Lung microvascular endothelial cell (primary cell): ENCODE results near the gene ZBBX. TPM values are rescaled to one million over a fixed set of nuclear protein-coding genes. Genes with fewer than 3 reads are reported as not detected.
A peak's percentile ranks its signal among the peaks of the same experiment; 100 is the strongest.
"Not testable (repeated sequence)": the region's sequence is repeated elsewhere in the genome, so short reads cannot be mapped to it uniquely, and the experiment has no call there.

ENCODE experiments used
- DNase-seq, 2 donors: peaks; one replicate each; pipeline versions ENCODE4 v3.0.0 to v3.0.0-alpha.2; 2010; ENCODE audit warnings: low read depth in 2 of 2
- total RNA-seq: library from RNA; depleted of rRNA; stranded (reverse); fragments of >200 nt; gene quantifications from 2 replicates; pipeline ENCODE4 v1.2.1, GENCODE V29; 2014

The ZBBX gene, protein sequence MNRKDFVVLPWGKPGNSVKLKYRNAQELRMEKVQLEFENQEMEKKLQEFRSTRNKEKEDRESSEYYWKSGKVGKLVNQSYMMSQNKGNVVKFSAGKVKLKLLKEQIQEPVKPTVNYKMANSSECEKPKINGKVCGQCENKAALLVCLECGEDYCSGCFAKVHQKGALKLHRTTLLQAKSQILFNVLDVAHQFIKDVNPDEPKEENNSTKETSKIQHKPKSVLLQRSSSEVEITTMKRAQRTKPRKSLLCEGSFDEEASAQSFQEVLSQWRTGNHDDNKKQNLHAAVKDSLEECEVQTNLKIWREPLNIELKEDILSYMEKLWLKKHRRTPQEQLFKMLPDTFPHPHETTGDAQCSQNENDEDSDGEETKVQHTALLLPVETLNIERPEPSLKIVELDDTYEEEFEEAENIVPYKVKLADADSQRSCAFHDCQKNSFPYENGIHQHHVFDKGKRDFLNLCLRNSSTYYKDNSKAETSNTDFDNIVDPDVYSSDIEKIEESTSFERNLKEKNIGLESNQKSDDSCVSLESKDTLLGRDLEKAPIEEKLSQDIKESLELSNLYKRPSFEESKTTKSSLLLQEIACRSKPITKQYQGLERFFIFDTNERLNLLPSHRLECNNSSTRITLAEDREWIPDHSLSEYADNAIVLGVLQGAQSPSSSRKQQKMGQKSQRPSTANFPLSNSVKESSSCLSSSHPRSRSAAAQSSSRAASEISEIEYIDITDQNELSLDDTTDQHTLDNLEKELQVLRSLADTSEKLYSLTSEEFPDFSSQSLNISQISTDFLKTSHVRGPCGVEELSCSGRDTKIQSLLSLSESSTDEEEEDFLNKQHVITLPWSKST
- total RNA-seq = not detected in 2 replicates

DNA sequence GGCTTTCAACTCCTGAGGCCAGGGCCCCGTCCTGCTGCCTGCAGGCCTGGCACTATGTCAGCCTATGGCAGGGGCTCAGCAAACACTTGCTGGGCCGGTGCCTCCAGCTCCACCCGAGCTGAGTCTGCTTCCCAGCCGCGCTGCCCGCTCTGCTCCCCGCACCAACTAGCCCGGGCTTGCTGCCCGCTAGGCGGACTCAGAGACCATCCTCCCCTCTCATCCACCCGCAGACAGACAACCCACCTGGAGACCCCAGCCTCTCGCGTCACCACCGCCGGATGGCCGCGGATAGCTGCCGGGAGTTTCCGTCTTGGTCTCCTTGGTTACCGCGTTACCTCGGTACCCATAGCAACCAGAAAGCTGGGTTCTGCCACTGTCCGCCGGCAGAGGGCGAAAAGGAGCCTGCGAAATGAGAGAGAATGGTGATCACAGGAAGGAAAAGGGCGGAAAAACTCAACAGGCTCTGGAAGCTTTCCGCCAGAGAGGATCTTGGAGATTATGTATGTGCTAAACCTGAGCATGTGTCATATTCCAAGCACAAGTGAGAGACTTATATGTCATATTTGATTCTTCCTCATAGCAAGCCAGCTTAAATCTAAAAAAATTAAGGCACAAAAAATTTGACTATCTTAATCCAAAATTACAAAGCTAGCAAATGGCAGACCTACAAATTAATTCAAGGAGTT is at the start of gene ZBBX:
ZBBX (minus strand) TSS at position 294 of the 686 bp plus-strand sequence. CDS start 7,396 bp downstream, outside the sequence.
- peak; percentile 77 for DNase-seq

DNA sequence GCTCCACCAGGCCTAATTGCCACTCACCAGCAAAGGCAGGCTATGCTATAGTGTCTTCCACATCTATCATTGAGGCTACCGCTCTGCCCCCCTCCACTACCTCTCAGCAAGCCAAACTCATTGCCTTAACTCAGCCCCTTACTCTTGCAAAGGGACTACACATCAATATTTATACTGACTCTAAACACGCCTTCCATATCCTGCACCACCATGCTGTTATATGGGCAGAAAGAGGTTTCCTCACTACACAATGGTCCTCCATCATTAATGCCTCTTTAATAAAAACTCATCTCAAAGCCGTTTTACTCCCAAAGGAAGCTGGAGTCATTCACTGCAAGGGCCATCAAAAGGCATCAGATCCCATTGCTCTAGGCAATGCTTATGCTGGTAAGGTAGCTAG is 46.9 kb upstream of the ZBBX start:
- not testable (repeated sequence) for DNase-seq

DNA sequence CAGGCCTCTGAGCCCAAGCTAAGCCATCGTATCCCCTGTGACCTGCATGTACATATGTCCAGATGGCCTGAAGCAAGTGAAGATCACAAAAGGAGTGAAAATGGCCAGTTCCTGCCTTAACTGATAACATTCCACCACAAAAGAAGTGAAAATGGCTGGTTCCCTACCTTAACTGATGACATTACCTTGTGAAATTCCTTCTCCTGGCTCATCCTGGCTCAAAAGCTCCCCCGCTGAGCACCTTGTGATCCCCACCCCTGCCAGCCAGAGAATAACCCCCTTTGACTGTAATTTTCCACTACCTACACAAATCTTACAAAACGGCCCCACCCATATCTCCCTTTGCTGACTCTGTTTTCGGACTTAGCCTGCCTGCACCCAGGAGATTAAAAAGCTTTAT is 42.3 kb upstream of the ZBBX start:
- DNase-seq = not testable (repeated sequence)

DNA sequence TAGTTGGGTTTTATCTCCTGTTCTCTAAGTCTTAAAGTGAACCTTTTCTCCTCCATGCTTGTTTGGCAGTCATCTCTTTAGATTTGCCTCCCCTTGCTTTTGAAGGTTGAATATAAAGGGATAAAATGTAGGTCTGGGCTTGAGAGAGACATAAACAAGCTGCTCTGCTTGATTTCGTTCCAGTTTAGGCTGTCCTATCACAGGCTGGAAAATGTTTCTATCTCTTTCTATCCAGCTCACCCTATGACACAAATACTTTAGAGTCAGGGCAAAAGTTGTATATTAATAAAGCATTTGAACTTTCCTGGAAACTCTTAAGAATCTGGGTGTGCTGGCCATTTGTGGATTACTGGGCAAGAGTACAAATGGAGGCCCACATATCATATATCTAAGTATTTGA is 29.5 kb upstream of the ZBBX start:
- DNase-seq = no peak

DNA sequence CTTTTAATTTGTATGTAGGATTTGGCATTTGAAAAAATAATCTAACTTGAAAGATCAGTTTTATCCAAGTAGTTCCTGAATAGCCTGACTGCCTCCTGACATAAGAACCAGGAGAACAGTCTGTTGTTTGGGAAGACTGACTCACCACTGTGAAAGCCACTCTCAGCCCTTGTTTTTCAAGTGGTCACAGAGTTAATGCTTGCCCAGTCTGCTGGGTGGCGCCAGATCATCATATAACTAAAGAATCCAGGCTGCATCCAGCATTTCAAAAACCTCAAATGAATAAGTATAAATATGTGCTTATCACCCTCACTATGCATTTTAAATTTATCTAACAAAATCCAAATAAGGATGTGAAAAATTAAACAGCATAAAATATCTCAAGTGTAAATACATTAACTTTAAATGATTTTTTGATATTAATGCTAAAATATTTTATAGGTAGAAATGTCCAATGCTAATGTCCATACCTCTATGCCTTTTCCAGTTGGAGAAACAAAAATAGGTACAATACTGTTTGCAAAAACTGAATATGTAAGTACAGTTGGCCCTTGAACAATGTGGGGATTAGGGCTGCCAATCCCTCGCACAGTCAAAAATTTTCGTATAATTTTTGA is 26.9 kb upstream of the ZBBX start:
- DNase-seq = peak; percentile 46 to 47

DNA sequence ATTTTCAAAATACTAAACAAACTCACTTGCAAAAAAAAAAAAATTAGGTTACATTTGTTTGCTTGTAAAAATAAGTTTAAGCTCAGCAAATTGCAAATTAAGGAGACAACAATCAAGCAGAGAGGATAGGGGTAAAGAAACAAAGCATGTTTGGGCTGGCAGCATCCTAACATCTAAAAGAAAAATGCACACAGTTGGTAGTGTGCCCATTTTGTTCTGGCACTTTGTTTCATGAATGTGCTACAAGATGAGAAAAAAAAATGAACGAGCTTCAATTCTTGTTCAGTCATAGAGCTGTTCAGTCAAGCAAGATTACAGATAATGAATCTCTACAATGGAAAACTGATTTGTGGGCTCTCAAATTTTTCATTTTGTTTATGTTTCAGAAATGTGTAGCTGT is 17.7 kb upstream of the ZBBX start:
- DNase-seq = no peak

DNA sequence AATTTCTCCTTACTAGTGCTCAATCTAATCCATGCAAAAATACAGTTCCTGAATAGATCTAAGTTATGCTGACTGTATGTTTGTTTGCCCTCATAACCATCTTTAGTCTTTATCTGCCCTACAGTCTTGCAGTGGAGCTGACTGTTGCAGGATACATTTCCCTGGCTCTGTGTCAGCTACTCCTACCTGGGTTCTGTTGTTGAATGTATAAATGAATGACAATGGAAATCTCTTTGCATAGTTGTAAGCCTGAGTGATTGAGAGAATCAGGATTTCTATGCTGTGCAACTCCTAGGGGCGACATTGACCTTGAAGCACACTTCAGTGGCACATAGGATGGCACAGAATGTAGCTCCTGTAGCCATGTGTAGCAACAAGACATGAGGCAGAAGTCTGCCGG is 16.0 kb upstream of the ZBBX start:
- DNase-seq = no peak

DNA sequence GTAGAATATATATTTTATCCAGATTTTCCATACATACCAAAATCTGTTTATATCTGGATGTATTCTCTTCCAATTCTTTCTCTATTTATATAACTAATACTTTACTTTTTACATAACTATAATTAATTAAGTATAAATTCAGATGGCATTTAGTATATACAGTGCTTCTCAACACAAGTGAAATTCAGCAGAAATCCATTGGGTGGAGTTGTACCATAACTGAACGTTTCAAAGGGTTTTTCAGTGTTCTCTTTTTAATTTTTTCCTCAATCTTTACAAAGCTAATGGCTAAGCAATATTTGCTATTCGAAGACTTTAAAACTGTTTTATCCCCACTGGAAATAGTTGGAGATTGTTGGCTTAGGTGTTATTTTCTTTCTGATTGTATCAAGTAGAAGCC is 13.9 kb upstream of the ZBBX start:
- DNase-seq = no peak

DNA sequence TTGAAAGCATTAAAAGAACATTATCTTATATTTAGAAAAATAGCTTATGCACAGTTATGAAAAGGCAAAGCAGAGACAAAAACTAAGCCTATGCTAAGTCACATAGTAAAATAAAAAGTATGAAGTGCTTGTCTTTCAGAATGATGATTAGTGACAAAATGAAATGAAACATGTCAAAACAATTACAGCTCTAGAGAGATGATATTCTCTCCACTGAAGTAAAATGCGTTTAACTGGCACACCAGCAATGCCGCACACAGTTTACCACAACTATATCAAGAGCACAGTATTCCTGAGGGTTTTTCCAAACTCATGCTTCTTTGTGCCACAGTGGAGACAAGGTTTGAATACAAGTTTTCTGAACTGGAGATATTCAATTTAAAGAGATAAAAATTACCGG is 2.1 kb upstream of the ZBBX start:
- DNase-seq = no peak

DNA sequence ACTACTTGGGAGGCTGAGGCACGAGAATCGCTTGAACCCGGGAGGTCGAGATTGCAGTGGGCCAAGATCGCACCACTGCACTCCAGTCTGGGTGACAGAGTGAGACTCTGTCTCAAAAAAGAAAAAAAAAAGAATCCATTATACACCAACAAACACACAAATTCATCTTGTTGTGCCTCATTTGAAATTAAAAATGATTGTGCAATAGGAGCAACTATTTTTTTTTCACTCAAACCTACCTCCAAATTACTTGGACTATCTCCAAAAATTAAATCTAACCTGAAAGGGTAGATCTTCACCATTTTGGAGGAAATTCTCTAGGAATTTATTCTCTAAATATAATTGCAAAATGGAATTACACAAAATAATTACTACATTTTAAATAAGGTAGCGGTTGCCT is 4.6 kb downstream of the ZBBX start:
- DNase-seq = no peak

DNA sequence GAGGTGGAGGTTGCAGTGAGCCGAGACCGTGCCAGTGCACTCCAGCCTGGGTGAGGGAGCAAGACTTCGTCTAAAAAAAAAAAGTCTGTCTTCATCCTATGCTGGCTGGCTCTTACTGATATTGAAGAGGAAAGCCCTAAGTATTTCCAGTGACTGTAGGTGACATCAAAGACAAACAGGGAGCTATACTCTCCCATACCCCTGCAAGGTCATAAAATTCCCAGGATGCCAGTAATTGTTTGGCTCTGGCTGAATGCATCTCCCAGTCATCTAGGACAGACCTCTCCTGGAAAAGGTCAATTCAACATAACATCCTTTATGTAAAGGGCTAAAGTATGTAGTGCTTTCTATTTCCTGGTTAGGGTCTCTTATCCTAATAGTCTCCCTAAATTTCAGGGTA is 8.0 kb downstream of the ZBBX start:
- no peak for DNase-seq

DNA sequence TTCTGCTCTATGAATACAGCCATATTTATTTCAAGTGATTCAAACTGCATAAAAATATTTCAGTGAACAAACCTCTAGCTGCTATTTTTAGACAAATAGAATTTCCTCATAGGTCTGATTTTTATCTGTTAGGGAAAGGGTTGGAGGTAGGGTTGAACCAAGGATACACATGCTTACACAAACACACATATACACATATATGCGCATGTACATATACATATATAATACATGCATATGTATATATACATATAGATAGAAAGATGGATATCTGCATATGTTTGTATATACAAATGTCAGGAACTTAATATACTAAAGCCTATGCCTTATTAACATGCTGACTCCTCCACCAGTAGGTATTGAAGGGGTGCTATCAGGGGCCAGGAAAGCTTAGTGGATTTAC is 18.1 kb downstream of the ZBBX start:
- DNase-seq = no peak

DNA sequence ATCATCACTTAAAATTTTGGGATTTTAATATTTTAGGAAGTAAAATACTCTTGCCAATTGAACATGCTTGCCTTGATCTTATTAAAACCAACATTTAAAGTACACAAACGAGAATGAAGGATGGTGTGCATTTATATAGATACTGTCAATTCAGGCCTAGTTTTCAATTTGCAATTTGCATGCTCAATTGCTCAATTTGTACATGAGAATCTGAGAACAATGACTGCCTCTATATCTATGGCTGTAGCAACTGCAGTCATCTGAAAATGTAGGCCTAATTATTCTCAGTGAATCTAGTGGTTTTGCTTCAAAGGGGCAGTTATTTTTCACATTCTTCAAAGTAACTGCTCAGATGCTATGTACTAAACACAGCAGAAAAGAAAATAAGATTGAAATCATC is 18.8 kb downstream of the ZBBX start:
- no peak for DNase-seq

DNA sequence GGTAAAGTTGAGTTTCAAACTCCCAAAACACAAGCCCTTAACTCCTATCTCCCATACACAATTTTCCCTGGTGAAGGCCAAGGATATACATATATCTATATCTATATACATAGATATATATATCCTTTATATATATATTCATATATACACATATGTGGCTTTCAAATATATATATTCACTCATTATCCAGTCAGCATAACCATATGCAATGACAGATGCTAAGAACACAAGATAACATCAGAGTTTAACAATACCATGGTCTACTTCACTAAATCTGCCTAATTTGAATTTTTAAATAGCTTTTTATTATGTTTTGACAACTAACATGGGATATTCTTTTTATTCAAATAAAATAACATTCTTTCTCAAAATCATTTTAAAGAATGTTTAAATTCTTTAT is 24.7 kb downstream of the ZBBX start:
- DNase-seq = no peak

DNA sequence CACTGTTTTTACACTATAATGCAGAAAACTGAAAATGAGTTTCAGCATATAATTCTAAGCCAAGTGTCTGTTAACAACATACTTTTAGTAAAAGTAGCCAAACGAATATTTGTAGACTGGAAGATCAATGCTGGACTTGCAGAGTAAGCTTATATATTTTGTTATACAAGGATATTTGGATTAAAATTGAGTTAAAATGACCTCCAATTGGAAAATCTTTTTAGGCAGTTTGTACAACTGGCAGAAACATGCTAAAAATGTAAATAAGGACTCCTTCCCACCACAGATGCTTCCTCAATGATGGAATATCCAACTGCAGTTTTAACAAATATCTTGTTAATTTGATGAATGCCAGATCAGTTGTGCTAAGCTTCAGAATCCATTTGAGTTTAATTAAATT is 25.3 kb downstream of the ZBBX start:
- DNase-seq = no peak

DNA sequence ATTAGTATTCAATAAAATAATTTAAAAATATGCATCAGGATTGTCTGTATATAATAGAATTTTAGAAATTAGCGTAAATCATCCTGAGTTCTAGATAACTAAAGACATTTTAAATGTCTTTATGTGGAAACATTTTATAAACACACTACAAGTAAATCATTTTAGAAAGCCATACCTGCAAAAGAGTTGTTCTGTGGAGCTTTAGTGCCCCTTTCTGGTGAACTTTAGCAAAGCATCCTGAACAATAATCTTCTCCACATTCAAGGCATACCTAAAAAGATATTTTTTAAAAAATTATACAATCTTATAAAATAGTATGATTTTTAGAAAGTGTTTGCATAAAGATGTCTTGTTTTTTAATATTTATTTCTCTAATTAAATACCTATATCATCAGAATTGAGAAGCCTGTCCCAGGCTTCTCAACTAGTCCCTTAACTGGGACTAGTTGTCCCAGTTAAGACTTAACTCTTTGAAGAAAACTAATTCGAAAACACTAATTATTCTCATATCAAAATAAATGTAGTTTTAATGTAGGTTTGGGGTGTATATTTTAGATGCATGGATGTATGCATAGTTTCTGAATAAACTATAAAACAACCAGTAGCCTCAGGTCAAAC is 29.7 kb downstream of the ZBBX start:
- peak; percentile 5 to 25 for DNase-seq

DNA sequence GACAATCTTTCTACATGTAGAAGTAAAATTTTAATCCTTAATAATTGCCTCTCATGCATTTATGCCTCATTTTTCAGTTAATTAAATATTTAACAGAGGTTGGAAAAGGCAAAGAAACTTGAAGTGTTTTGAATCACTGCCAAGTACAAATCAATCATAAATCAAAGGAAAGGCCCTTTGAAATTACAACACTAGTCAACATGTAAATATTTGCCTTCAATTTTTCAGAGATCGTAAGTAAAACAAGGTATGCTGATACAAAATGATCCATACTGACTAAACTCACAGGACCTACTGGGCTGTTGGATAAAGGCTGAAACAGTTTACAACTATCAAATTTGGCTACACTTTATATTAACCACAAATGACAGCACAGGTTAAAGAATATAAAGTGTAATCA is 33.9 kb downstream of the ZBBX start:
- no peak for DNase-seq

DNA sequence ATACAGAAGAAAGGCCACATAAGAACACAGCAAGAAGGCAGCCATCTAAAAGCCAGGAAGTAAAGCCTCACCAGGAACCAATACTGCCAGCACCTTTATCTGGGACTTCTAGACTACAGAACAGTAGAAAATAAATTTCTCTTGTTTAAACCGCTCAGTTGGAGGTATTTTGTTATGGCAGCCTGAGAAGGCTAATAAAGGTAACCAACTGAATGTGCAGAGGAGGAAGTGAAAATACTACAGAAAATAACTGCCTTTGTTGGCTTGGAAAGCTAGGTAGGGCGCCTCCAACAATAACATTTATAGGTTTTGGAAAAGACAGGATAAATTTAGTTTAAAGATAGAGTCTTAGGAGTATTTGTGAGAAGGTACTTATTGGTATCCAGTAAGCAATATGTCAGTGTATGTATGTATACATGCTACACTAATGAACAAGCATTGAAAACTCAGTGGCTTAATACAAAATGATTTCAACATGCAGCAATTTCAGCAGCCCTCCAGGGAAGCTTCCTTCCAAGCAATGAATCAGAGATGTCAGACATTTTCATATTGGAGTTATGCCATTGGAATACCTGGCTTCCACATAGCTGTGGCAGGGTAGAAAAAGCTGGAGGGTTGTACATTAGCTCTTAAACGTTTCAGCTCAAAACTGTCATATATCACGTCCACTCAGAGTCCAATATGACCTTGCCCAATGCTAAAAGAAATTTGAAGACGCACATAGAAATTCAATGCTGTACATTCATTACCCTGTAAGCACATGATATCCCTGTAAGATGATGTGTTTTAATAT is 48.9 kb downstream of the ZBBX start:
- DNase-seq = no peak

DNA sequence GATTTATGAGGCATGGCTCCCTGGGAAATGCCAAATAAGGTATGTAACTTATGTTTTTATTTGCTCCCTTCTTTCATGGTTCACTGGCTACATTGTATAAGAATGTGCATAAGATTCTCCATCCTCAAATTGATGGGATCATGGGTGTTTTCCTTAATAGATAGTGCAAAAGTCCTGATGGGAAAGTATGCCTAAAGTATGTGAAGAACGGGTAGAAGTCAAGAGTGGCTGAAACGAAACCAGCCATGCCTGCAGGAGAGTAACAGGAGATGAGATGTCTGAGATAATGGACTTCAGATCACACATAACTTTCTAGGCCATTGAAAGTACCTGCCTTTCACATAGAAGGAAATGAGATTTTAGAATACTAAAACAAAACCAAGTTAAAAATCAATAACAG is 56.5 kb downstream of the ZBBX start:
- DNase-seq = no peak

DNA sequence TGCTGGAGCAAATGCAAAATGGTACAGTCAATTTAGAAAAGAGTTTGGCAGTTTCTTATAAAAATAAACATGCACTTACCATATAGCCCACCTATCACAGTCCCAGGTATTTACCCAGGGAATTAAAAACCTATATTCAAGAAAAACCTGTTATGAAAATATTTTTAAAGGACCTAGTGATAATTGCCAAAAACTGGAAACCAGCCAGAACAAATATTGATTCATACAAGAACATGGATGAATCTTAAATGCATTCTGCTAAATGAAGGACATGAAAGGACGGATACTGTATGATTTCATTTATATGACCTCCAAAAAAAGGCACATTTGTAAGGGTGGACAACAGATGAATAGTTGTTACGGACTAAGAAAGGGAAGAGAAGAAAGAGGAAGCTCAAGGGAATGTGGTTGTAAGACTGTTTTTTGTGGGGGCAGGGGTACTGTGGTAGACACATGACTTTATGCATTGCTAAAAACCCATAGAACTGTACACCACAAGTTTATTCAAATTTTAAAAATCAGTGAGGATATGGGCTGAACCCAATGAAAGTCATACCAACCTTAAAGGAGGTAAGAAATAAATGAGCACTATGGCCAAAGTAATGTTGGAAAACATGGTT is 61.0 kb downstream of the ZBBX start:
- DNase-seq = no peak
